ENCODE results near the gene ACTL7A.

GRCh38 chr9:108835831-108836230 is 26.2 kb upstream of the ACTL7A start:
- no peak for TF ChIP-seq CTCF (IDR thresholded peaks at IDR 0.05)
- no peak for TF ChIP-seq POLR2A (IDR thresholded peaks at IDR 0.05)
